HuH-7.5 (cell line): ENCODE measurements around the gene OR10A2.
"Not testable (repeated sequence)": the region's sequence is repeated elsewhere in the genome, so short reads cannot be mapped to it uniquely, and the experiment has no call there.

ENCODE experiments used
- DNase-seq: peaks from one replicate; pipeline ENCODE4 v3.0.0; 2011; ENCODE audit warnings: low spot score

The OR10A2 gene

GRCh38 chr11:6888830-6889229 lies 26.0 kb downstream of the OR10A2 start:
- no peak for DNase-seq

- no peak for DNase-seq
Observed at GRCh38 chr11:6889835-6890234, 27.0 kb downstream of the OR10A2 start.

- DNase-seq = no peak
Observed at GRCh38 chr11:6892400-6892799, 29.5 kb downstream of the OR10A2 start, which contains the start of gene OR2D2. Gene OR2D2, minus strand, starts transcription at chr11:6892500. Its CDS starts 0 bp downstream, at chr11:6892500.

- no peak for DNase-seq
Observed at GRCh38 chr11:6894097-6894496, 31.2 kb downstream of the OR10A2 start.

GRCh38 chr11:6895010-6895409 lies 32.2 kb downstream of the OR10A2 start:
- no peak for DNase-seq

- no peak for DNase-seq
Observed at GRCh38 chr11:6898911-6899310, 36.1 kb downstream of the OR10A2 start.

- no peak for DNase-seq
Observed at GRCh38 chr11:6900327-6900999, 37.6 kb downstream of the OR10A2 start.

GRCh38 chr11:6904804-6905203 lies 41.9 kb downstream of the OR10A2 start:
- not testable (repeated sequence) for DNase-seq

- DNase-seq = no peak
Observed at GRCh38 chr11:6911378-6911777, 48.5 kb downstream of the OR10A2 start.

GRCh38 chr11:6911948-6912347 lies 49.1 kb downstream of the OR10A2 start:
- DNase-seq = no peak

GRCh38 chr11:6919698-6920097 lies 56.8 kb downstream of the OR10A2 start:
- no peak for DNase-seq

- no peak for DNase-seq
Observed at GRCh38 chr11:6920702-6921101, 57.8 kb downstream of the OR10A2 start, which contains the start of gene OR2D3. Gene OR2D3, plus strand, starts transcription at chr11:6921002. Its CDS starts 0 bp downstream, at chr11:6921002.
